ENCODE results near the gene RAP1B. TPM values are rescaled to one million over a fixed set of nuclear protein-coding genes. Genes with fewer than 3 reads are reported as not detected.

RAP1B gene
- total RNA-seq, 4 donors from 2014 or later, result 180 to 380 (median 224) TPM

GRCh38 chr12:68578765-68579164 is 31.9 kb upstream of the RAP1B start:
- Histone ChIP-seq H3K27me3 (no peaks in the 10 kb centered on the region), H3K27ac (no peak overlapping the region), H3K4me1 (no peaks in the 10 kb centered on the region), H3K9me3 (no peaks in the 10 kb centered on the region), H3K4me3 (no peak overlapping the region), H3K36me3 (no peaks in the 10 kb centered on the region)
- WGBS, 2 donors (ENCODE audit: low coverage in 1 of 2), result 89% methylated on average over 6 of the region's 6 CpGs
- DNase-seq, result no peak
- in situ Hi-C loops (cut with MboI; ENCODE audit: low pct_ligation_motif_present in 1 of 4, low pct_unique_long_range_greater_than_20kb in 1 of 4, low sequenced_read_pairs in 3 of 4) (no loop called here), intact Hi-C loops (cut with DNase I; ENCODE audit: low total_unique reads) (no loop called here)
- TF ChIP-seq POLR2AphosphoS5 (IDR thresholded peaks at IDR 0.05) (no peak), EP300 (IDR thresholded peaks at IDR 0.05; ENCODE audit: low read depth) (no peak)

- H3K4me1 ChIP-seq, result no peaks in the 10 kb centered on the region
- H3K27ac ChIP-seq, result no peak overlapping the region
- no peaks in the 10 kb centered on the region for H3K27me3 ChIP-seq
- H3K36me3 ChIP-seq, result no peaks in the 10 kb centered on the region
- no peaks in the 10 kb centered on the region for H3K9me3 ChIP-seq
- intact Hi-C loops (cut with DNase I; ENCODE audit: low total_unique reads) (no loop called here), in situ Hi-C loops (cut with MboI; ENCODE audit: low pct_ligation_motif_present in 1 of 4, low pct_unique_long_range_greater_than_20kb in 1 of 4, low sequenced_read_pairs in 3 of 4) (no loop called here)
- TF ChIP-seq EP300 (IDR thresholded peaks at IDR 0.05; ENCODE audit: low read depth), result no peak
- TF ChIP-seq CTCF (IDR thresholded peaks at IDR 0.05), result no peak
- no peak for TF ChIP-seq POLR2A (IDR thresholded peaks at IDR 0.05)
- no peak for TF ChIP-seq POLR2AphosphoS5 (IDR thresholded peaks at IDR 0.05)
- no peak overlapping the region for H3K4me3 ChIP-seq
- WGBS, 2 donors (ENCODE audit: low coverage in 1 of 2), result 81 to 91% methylated on average over 5 of the region's 5 CpGs
- DNase-seq, result no peak
These were observed 31.4 kb upstream of the RAP1B start for GRCh38 chr12:68579254-68579653.

GRCh38 chr12:68580911-68581310 is 29.8 kb upstream of the RAP1B start:
- 80 to 96% methylated on average over 1 of the region's 1 CpG for WGBS, 2 donors (ENCODE audit: low coverage in 1 of 2)
- Histone ChIP-seq H3K27me3 (no peaks in the 10 kb centered on the region), H3K9me3 (no peaks in the 10 kb centered on the region), H3K4me1 (no peaks in the 10 kb centered on the region), H3K4me3 (no peak overlapping the region), H3K36me3 (no peaks in the 10 kb centered on the region), H3K27ac (no peak overlapping the region)
- in situ Hi-C loops (cut with MboI; ENCODE audit: low pct_ligation_motif_present in 1 of 4, low pct_unique_long_range_greater_than_20kb in 1 of 4, low sequenced_read_pairs in 3 of 4) (no loop called here), intact Hi-C loops (cut with DNase I; ENCODE audit: low total_unique reads) (no loop called here)
- DNase-seq, result no peak
- no peak for TF ChIP-seq EP300 (IDR thresholded peaks at IDR 0.05; ENCODE audit: low read depth)
- TF ChIP-seq CTCF (IDR thresholded peaks at IDR 0.05), result no peak
- TF ChIP-seq POLR2A (IDR thresholded peaks at IDR 0.05), result no peak
- no peak for TF ChIP-seq POLR2AphosphoS5 (IDR thresholded peaks at IDR 0.05)

- TF ChIP-seq POLR2AphosphoS5 (IDR thresholded peaks at IDR 0.05), result no peak
- no peaks in the 10 kb centered on the region for H3K4me1 ChIP-seq
- H3K27me3 ChIP-seq, result no peaks in the 10 kb centered on the region
These were observed 28.8 kb upstream of the RAP1B start for GRCh38 chr12:68581926-68582325.

GRCh38 chr12:68585966-68586365 is 24.7 kb upstream of the RAP1B start:
- 93% methylated on average over 5 of the region's 5 CpGs for WGBS, 2 donors (ENCODE audit: low coverage in 1 of 2)
- Histone ChIP-seq H3K27me3 (no peaks in the 10 kb centered on the region), H3K4me1 (no peaks in the 10 kb centered on the region), H3K4me3 (no peak overlapping the region), H3K9me3 (peaks cover 12 to 18% of the 10 kb centered on the region in 2 donors), H3K27ac (no peak overlapping the region), H3K36me3 (no peaks in the 10 kb centered on the region)
- DNase-seq, result no peak
- no peak for TF ChIP-seq EP300 (IDR thresholded peaks at IDR 0.05; ENCODE audit: low read depth)
- no peak for TF ChIP-seq POLR2AphosphoS5 (IDR thresholded peaks at IDR 0.05)
- TF ChIP-seq CTCF (IDR thresholded peaks at IDR 0.05), result no peak
- TF ChIP-seq POLR2A (IDR thresholded peaks at IDR 0.05), result no peak
- in situ Hi-C loops (cut with MboI; ENCODE audit: low pct_ligation_motif_present in 1 of 4, low pct_unique_long_range_greater_than_20kb in 1 of 4, low sequenced_read_pairs in 3 of 4), result no loop called here
- intact Hi-C loops (cut with DNase I; ENCODE audit: low total_unique reads), result no loop called here

More at GRCh38 chr12:68581926-68582325, 28.8 kb upstream of the RAP1B start:
- Histone ChIP-seq H3K36me3 (no peaks in the 10 kb centered on the region), H3K27ac (no peak overlapping the region), H3K4me3 (no peak overlapping the region), H3K9me3 (no peaks in the 10 kb centered on the region)
- 96 to 100% methylated on average over 4 of the region's 4 CpGs for WGBS, 2 donors (ENCODE audit: low coverage in 1 of 2)
- in situ Hi-C loops (cut with MboI; ENCODE audit: low pct_ligation_motif_present in 1 of 4, low pct_unique_long_range_greater_than_20kb in 1 of 4, low sequenced_read_pairs in 3 of 4), result no loop called here
- no peak for DNase-seq
- intact Hi-C loops (cut with DNase I; ENCODE audit: low total_unique reads), result no loop called here
